ENCODE results near the gene NELFCD. TPM values are rescaled to one million over a fixed set of nuclear protein-coding genes. Genes with fewer than 3 reads are reported as not detected.

The NELFCD gene
- total RNA-seq, 2 experiments from 2014 or later, result 95.7 to 97.0 TPM

DNA sequence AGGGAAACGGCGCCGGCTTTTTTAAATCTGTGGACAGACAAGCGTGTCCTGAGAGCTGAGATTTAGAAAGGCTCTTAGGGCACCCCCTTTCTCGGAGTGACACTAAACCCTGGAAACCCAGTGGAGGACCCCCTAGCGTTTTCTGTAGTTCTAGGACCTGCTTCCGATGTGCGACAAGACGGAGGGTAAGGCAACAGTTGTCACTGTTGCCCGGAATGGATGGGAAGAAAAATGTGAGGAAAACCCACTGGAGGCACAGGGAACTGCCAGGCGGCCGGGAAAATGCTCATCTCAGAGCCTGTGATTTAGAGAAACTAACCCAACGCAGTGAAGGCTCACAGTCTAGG lies 51.6 kb downstream of the NELFCD start:
- no peaks in the 10 kb centered on the region for H3K27me3 ChIP-seq (ENCODE audit: control insufficient read depth in 1 of 2, insufficient read depth in 2 of 2, low read length in 2 of 2)
- Mint-ChIP-seq H3K27ac (peak overlapping the region; percentile 87), H3K9me3 (no peaks in the 10 kb centered on the region), H3K4me1 (ENCODE audit: low read depth) (peaks cover 61% of the 10 kb centered on the region), H3K36me3 (ENCODE audit: low read depth) (peaks cover 88% of the 10 kb centered on the region), H3K4me3 (peak overlapping the region; percentile 87), H3K27me3 (no peaks in the 10 kb centered on the region)
- intact Hi-C loops (cut with DNase I, micrococcal nuclease), result loop anchor here (1.0 to 5.0 kb wide), 6 partner anchors 10 to 645 kb away; partner anchors contain the start of genes PRELID3B (in 2 of the 2), NELFCD (in 1 of the 2) and VAPB (in 1 of the 2)
- H3K4me3 ChIP-seq (ENCODE audit: low read length), result peak overlapping the region; percentile 76
- TF ChIP-seq, protein P1, sequence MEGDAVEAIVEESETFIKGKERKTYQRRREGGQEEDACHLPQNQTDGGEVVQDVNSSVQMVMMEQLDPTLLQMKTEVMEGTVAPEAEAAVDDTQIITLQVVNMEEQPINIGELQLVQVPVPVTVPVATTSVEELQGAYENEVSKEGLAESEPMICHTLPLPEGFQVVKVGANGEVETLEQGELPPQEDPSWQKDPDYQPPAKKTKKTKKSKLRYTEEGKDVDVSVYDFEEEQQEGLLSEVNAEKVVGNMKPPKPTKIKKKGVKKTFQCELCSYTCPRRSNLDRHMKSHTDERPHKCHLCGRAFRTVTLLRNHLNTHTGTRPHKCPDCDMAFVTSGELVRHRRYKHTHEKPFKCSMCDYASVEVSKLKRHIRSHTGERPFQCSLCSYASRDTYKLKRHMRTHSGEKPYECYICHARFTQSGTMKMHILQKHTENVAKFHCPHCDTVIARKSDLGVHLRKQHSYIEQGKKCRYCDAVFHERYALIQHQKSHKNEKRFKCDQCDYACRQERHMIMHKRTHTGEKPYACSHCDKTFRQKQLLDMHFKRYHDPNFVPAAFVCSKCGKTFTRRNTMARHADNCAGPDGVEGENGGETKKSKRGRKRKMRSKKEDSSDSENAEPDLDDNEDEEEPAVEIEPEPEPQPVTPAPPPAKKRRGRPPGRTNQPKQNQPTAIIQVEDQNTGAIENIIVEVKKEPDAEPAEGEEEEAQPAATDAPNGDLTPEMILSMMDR (IDR thresholded peaks at IDR 0.05), result no peak
- POLR2A ChIA-PET, result interaction anchor here (0.6 to 4.1 kb wide), 34 partner anchors 9 to 726 kb away, joined by 3 to 67 read pairs (median 6); partner anchors contain the start of genes NELFCD, PRELID3B, STX16 and TUBB1
- CTCF ChIA-PET, result interaction anchor here (0.9 to 2.0 kb wide), 9 partner anchors 11 to 189 kb away, joined by 3 to 5 read pairs (median 4); no protein-coding TSS in a partner anchor
- peak overlapping the region; percentile 81 to 86 for H3K27ac ChIP-seq (ENCODE audit: low read depth in 1 of 2, low read length in 2 of 2)
- ATAC-seq (ENCODE audit: poor library complexity), result no peak
- H3K9me3 ChIP-seq (ENCODE audit: control insufficient read depth in 1 of 2, insufficient read depth in 1 of 2, low read length in 2 of 2), result no peaks in the 10 kb centered on the region
- no peak for DNase-seq
- peaks cover 59% of the 10 kb centered on the region for H3K36me3 ChIP-seq (ENCODE audit: insufficient read depth, low read length)
- peaks cover 27% of the 10 kb centered on the region for H3K4me1 ChIP-seq (ENCODE audit: insufficient read depth, low read length)

DNA sequence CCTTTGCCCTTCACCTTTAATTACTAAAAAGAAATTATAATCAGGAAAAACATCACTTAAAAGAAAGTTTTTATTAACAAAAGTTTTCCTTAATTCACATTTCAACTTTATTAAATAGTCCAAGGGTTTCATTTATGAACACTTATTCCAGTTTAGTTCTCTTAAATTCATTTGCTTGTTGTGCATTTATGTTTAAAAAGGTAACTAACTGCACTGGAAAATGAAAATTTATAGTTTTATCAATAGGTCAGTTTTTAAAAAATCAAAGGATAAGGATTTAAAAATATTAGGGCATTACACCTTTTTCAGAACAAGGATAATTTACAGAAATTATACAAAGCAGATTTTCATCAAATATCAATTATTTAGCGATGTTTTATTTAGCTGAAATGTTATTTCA lies 52.0 kb downstream of the NELFCD start:
- Histone ChIP-seq H3K36me3 (ENCODE audit: insufficient read depth, low read length) (peaks cover 59% of the 10 kb centered on the region), H3K4me1 (ENCODE audit: insufficient read depth, low read length) (peaks cover 24% of the 10 kb centered on the region), H3K9me3 (ENCODE audit: control insufficient read depth in 1 of 2, insufficient read depth in 1 of 2, low read length in 2 of 2) (no peaks in the 10 kb centered on the region), H3K4me3 (ENCODE audit: low read length) (peak overlapping the region; percentile 76), H3K27ac (ENCODE audit: low read depth in 1 of 2, low read length in 2 of 2) (peak overlapping the region; percentile 81 to 86), H3K27me3 (ENCODE audit: control insufficient read depth in 1 of 2, insufficient read depth in 2 of 2, low read length in 2 of 2) (no peaks in the 10 kb centered on the region)
- intact Hi-C loops (cut with DNase I, micrococcal nuclease), result loop anchor here (2.0 to 5.0 kb wide), 5 partner anchors 52 to 646 kb away; partner anchors contain the start of genes NELFCD (in 1 of the 2) and VAPB (in 1 of the 2)
- H3K4me1 Mint-ChIP-seq (ENCODE audit: low read depth), result peaks cover 61% of the 10 kb centered on the region
- H3K27ac Mint-ChIP-seq, result peak overlapping the region; percentile 87
- H3K9me3 Mint-ChIP-seq, result no peaks in the 10 kb centered on the region
- CTCF ChIA-PET, result interaction anchor here (0.9 to 1.4 kb wide), 3 partner anchors 11 to 175 kb away, joined by 3 to 4 read pairs (median 3); no protein-coding TSS in a partner anchor
- H3K27me3 Mint-ChIP-seq, result no peaks in the 10 kb centered on the region
- POLR2A ChIA-PET, result interaction anchor here (0.7 to 4.1 kb wide), 13 partner anchors 9 to 726 kb away, joined by 3 to 67 read pairs (median 6); partner anchors contain the start of genes PRELID3B and STX16
- ATAC-seq (ENCODE audit: poor library complexity) (no peak), DNase-seq (no peak)
- peak overlapping the region; percentile 87 for H3K4me3 Mint-ChIP-seq
- TF ChIP-seq, protein P1 (IDR thresholded peaks at IDR 0.05), result no peak
- H3K36me3 Mint-ChIP-seq (ENCODE audit: low read depth), result peaks cover 88% of the 10 kb centered on the region

GRCh38 chr20:59033616-59034165 lies 52.6 kb downstream of the NELFCD start:
- Mint-ChIP-seq H3K27ac (peak overlapping the region; percentile 39), H3K4me1 (ENCODE audit: low read depth) (peaks cover 57% of the 10 kb centered on the region), H3K36me3 (ENCODE audit: low read depth) (peaks cover 86% of the 10 kb centered on the region), H3K9me3 (no peaks in the 10 kb centered on the region), H3K27me3 (no peaks in the 10 kb centered on the region), H3K4me3 (peak overlapping the region; percentile 60)
- ATAC-seq (ENCODE audit: poor library complexity) (no peak), DNase-seq (no peak)
- Histone ChIP-seq H3K9me3 (ENCODE audit: control insufficient read depth in 1 of 2, insufficient read depth in 1 of 2, low read length in 2 of 2) (no peaks in the 10 kb centered on the region), H3K27ac (ENCODE audit: low read depth in 1 of 2, low read length in 2 of 2) (no peak overlapping the region), H3K36me3 (ENCODE audit: insufficient read depth, low read length) (peaks cover 58% of the 10 kb centered on the region), H3K4me1 (ENCODE audit: insufficient read depth, low read length) (peaks cover 24% of the 10 kb centered on the region), H3K27me3 (ENCODE audit: control insufficient read depth in 1 of 2, insufficient read depth in 2 of 2, low read length in 2 of 2) (no peaks in the 10 kb centered on the region), H3K4me3 (ENCODE audit: low read length) (no peak overlapping the region)
- POLR2A ChIA-PET, result interaction anchor here (0.7 to 4.1 kb wide), 6 partner anchors 8 to 727 kb away, joined by 3 to 67 read pairs (median 20); partner anchors contain the start of genes PRELID3B and STX16
- intact Hi-C loops (cut with DNase I, micrococcal nuclease), result loop anchor here (2.0 to 5.0 kb wide), 5 partner anchors 53 to 646 kb away; partner anchors contain the start of genes NELFCD (in 1 of the 2) and VAPB (in 1 of the 2)
- TF ChIP-seq, protein P1 (IDR thresholded peaks at IDR 0.05), result no peak
- CTCF ChIA-PET, result interaction anchor here (0.6 to 1.7 kb wide), 2 partner anchors 54 to 189 kb away, joined by 3 to 4 read pairs; no protein-coding TSS in a partner anchor

Measured in CD4-positive, alpha-beta T cell (primary cell).